Stimulated activated CD8-positive, alpha-beta memory T cell treated with anti-CD3 and anti-CD28 coated beads, Interleukin-4, amount 100 ng/mL, for 24 hours (primary cell): ENCODE measurements around the gene PRH2.

Source experiments
- DNase-seq: peaks from one replicate; pipeline ENCODE4 v3.0.0-alpha.2; 2020; ENCODE audit warnings: low read depth

The PRH2 gene

DNA sequence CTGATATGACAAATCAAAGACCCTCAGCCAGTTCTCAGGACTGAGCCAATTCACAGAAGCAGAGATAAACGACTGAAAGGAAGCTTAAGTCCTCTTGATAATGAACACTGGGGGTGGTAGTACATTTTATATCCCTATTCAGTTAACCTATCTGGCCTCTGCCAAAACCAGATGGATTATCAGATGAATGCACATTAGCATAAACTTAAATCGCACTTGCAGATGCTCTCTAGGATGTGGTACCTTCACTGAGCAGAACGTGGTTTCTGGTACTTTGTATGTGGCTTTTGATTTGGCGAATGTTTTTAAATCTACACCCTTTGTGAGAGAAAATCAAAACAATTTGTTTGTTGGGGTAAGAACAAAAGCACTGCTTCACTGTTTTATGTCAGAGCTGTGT, 31.2 kb downstream of the PRH2 start:
- no peak for DNase-seq

DNA sequence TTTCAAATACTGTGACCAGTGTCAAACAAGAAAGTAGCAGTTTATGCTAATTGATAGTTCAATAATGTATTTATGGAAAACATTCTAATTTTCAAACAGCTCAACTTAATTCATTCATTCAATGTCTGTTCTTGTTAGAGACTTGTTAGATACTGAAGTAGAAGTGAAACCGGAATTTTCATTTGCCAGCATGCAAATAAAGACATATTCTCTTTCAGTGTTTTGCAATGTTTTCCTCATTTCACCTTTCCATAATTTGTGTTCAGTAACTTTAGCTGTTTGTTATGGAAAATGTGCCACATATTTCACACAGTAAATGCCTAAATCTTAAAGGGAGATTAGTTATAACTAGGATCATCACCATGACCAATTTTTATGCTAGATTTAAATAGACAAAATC, 36.4 kb downstream of the PRH2 start:
- DNase-seq, result no peak

DNA sequence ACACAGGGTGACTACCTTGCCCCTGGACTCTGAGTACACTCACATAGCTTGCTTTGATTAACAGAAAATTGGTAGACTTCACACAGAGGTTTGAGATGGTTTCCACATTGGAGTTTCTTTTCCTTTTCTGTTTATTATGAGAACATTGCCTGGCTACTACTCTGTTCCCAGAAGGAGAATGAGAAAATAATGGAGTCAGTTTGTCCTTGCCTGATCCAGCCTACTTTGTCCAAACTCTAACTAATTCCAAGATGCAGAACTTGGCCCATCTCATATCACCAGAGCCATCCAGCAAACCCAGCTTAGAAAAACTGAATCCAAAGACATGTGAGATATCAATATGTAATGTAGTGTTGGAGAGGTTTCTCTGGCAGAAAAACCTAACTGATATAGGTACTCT, 37.3 kb downstream of the PRH2 start:
- no peak for DNase-seq

DNA sequence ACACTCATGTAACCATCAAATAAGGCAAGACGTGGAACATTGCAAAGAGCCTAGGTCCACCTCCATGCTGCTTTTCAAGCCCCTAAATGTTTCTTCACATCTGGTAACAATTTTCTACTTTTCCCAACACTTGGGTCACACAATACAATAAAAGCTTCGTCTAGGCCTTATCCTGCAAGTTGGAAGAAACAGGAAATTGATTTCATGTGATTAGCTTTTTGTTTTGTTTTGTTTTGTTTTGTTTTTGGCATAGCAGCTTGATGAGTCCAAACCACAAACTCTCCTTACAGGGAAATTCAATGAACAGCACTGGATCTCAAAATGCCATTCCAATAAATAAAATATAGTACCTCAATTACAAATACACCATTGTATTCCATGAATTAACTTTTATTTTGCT, 38.4 kb downstream of the PRH2 start:
- DNase-seq, result no peak

DNA sequence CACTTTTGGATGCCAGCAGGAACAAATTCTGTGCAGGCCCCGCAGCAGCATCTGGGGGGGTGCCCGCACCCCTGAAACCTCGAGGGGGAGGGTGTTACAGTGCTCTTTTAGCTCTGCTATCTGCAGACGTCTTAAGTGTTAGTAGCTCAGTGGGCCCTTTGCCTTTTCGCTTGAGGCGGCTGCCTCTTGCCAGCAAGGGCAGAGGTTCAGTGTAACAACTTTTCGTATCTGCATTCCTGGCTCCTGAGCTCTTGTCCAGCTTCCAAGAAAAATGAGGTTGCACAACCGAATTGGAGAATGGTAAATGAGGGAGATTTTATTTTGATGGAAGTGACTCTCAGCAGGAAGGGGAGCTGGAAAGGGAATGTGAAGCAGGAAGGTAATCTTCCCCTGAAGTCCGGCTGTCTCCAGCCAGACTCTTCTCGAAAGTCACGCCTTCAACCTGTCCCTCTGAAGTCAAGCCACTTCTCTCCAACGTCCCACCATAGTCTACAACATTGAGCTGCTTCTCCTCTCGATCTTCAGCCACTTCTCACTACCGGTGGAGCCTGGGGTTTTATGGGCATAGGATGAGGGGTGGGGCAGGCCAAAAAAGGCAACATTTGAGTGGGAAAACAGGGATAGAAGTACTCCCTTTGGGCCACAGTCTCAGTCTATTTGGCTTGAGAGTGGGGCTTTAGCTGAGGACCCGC, 39.9 kb downstream of the PRH2 start:
- no peak for DNase-seq

DNA sequence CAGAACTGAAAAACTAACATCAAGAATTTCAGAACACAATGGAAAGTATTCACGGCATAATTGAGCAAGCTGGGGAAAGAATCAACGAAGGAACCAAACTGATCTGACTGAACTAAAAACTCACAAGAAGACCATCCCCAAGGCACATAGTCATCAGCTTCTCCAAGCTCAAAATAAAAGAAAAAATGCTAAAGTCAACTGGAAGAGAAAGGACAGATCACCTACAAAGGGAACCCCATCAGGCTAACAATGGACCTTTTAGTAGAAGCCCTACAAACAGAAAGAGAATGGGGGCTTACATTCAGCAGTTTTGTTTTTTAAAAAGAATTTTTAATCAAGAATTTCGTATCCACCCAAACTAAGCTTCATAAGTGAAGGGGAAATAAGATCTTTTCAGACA, 45.9 kb downstream of the PRH2 start:
- no peak for DNase-seq

DNA sequence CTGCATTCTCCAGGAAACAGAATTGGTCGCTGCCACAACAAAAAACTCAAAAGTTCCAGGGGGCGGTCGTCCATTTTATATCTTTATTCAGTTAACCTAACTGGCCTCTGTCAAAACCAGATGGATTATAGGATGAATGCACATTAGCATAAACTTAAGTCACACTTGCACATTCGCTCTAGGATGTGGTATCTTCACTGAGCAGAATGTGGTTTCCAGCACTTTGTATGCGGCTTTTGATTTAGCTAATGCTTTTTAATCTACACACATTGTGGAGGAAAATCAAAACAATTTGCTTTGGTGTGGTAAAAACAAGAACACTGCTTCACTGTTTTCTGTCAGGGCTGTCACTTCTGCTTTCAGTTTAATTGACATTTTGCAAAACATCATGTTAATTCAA, 53.2 kb downstream of the PRH2 start:
- DNase-seq, result no peak
